ACHN (cell line): Measurements from ENCODE around the gene GLB1L3.

Experiments used
- DNase-seq: peaks from one replicate; pipeline ENCODE4 v3.0.0-alpha.2; 2015
- in situ Hi-C: cut with HindIII; loops from 2 replicates; pipeline ENCODE4 v1.10.0; 2017; ENCODE audit warnings: low sequenced_read_pairs, low pct_ligation_motif_present, low pct_unique_long_range_greater_than_20kb

Gene GLB1L3

DNA sequence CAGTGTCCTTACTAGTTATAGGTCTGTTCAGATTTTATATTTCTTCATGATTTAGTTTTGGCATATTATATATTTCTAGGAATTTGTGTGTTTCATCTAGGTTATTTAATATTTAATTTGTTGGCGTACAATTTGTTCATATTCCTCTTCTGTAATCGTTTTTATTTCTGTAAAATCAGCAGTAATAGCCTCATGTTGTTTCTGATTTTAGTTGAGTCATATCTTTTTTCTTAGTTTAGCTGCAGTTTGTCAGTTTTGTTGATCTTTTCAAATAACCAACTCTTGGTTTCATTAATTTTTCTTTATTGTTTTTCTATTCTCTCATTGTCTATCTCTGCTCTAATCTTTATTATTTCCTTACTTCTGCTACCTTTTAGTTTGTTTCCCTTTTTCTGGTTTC, 75.9 kb downstream of the GLB1L3 start:
- DNase-seq, result no peak
- in situ Hi-C loops, result no loop called here

DNA sequence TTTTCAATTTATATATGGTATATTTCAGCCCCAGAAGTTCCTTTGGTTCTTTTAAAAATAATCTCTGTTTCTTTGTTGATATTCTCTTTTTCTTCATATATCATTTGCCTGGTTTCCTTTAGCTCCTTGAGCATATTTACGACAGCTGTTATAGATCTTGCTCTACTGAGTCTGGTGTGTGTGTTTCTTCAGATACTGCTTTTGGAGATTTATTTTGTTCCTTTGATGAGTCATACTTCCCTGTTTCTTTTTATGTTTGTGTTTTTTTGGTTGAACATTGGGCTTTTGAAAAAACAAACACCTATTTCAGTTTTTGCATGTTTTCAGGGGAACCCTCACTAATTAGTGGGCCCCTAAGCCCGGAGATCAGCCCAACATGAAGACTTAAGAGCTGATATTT, 79.0 kb downstream of the GLB1L3 start:
- in situ Hi-C loops, result no loop called here
- no peak for DNase-seq

DNA sequence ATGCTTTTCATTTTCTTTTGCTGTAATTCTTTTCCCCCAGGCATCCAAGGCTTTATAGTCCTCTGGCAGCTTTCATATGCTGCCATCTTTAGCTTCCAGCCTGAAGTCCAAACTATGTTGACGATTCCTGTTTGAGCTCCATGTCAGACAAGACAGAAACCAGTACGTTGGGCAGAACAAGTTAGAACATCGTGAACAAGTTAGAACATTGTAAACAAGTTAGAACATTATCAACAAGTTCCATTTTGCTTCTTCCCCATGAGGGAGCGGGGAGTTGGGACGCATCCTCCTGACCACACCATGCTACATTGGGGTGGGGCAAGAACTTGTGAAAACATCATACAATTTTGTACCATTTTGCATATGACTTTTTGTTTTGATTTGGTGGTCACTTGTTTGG, 79.5 kb downstream of the GLB1L3 start:
- in situ Hi-C loops, result no loop called here

DNA sequence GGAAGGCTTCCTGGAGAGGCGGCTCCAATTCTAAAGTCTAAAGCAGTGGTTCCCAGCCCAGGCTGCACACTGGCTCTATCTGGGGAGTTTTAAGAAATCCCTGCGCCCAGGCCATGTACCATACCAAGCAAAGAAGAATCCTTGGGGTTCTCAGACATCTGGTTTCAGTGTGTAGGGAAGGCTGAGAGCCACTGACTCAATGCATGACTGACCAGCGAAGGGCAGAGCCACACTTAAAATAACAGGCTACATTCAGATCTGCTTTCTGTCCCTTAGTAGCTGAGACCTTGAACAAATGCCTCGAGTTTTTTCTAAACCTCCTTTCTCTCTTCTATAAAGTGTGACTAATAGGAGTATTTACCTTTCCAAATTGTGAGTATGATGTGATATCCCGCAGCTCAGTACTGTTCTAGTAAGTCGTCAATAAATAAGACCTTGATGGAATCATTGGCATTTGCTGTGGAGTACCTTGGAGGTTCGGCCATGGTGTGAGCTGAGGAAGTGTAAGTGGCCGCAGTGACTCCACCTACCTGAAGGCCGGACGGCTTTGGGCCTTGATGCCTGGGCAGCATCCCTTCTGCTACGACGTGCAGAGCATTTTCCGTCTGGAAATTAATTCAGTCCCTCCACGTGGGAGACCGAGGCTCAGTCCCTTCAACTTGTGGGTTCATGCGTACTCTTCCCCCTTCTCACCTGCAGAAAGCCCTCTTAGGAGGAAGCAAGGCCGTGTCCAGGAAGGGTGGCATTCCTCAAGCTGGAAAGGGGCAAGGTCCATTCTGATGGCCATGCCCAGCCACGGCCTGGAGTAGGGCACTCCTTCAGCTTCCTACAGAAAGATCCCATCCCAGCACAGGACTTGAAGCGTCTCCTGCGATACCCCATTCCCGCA, 80.7 kb downstream of the GLB1L3 start:
- in situ Hi-C loops, result no loop called here
- DNase-seq, result no peak

More for the DNA sequence above, 79.5 kb downstream of the GLB1L3 start:
- no peak for DNase-seq

DNA sequence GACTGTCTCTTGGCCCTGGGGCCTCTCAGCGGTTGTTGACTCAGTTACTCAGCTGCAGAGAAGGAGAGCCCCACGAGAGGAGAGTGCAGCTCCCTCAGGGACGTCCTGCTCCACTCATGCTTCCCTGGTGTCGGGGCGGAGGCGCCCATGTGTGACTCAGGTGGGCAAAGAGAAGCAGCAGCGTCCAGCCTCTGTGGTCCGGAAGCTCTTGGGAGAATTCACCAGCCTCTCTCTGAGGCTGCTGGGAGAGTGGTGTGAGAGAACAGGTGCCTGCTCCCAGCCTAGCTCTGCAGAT, 81.3 kb downstream of the GLB1L3 start:
- in situ Hi-C loops, result no loop called here
- DNase-seq, result no peak

DNA sequence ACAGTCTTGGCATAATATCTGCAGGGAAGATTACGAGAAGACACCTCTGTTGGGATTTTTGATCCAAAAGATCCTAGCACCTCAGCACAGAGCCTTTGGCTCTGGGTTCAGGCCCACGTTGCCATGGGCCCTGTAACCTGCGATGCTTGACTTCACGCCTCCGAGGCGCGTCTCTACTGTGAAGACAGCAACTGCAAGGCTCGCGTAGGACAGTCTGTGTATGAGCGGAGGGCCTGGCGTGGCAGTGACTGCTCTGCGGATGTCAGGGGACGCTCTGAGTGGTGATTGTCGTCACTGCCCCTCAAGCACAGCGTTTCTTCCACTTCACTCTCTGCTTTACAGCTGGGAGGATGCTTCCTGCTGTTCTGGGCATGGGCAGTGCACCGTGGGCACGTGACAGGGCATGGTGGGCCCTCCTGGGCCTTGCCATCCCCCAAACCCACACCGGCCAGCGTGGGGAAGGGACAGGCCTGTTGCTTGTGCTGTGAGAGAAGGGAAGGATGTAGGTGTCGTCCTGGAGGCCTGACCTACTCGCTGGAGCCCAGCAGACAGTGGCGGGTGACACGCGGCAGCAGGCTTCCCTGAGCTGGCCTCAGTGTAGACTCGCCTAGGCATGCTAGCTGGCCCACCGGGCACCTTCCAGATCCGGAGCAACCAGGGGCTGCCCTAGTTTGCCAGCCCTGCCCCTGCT, 82.1 kb downstream of the GLB1L3 start:
- DNase-seq, result no peak
- in situ Hi-C loops, result no loop called here

DNA sequence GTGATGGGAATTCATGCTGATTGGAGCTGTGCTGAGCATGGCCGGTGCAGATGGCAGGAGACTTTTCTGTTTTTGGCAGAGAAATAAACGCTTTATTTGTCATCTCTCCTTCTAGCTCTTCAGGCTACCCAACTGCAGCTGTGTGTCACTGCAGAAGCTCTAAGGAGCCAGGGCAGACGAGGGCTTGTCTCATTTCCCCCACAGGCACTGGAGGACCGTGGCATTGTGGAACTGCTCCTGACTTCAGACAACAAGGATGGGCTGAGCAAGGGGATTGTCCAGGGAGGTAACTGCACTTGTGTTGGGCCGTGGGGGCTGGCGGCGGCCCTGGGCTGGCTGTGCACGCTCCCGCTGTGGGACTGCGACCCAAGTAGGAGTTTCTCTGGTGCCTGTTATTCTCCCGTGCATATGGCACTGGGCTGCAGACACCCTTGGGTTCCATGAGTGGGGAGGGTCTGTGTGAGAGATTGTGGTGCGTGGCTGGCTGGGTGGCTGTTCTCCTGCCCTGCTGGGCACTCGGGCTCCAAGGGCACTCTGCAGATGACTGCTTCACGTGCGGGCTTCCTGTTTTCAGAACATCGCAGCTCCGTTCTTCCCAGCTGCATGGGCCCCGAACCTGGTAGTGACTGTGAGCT, 82.8 kb downstream of the GLB1L3 start:
- no peak for DNase-seq
- in situ Hi-C loops, result no loop called here

DNA sequence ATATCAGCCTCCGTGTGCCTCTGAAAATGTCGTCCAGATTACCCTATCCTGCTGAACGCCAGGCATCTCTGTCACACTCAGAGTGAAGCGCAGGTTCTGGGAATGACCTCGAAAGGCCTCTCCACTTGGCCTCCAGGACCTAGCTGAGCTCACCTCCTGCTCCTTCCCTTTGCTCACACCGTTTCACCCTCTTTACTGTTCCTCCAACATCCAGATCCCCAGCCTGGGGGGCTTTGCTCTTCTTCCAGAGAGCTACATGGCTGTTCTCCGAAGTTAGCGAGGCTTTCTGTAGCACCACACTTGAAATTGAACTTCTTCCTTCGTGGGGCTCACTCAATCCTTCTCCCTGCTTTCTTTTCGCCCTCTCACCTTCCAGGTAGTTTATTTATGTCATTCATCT, 83.5 kb downstream of the GLB1L3 start:
- DNase-seq, result no peak
- in situ Hi-C loops, result no loop called here

DNA sequence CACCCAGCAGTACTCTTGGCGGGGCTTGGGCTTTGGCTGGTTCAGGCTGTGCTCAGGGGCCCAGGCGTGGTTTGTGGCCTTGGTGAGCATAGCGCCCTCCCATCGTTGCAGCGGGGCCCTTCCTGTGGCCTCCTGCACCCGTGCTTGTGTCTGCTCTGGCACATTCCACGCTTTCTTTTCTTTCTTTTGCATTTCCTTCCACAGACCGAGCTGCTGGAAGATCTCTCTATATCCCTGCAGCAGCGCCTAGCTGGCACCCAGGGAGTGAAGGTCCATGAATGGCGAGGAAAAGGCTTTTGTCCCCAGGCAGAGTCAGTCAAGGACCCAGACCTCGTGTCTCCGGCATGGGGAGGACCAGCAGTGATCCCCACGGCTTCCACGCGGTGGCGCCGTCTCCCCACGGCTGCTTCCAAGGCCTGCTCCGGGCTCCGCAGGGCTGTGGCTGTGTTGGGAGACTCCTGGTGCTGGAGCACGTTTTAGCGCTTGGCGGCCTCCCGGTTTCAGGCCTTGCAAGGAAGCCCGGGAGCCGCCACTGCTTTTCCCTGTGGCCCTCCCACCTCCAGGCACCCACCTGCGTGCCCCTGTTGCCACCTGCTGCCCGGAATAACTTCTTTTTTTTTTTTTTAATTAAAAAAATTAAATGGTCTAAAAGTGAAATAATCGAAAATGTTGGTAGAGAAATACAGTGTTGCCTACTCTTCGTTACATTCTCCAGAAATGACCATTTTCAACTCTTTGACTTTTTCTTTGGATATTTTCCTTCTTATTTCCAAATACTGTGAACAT, 84.1 kb downstream of the GLB1L3 start:
- in situ Hi-C loops, result no loop called here
- peak; percentile 53 for DNase-seq

DNA sequence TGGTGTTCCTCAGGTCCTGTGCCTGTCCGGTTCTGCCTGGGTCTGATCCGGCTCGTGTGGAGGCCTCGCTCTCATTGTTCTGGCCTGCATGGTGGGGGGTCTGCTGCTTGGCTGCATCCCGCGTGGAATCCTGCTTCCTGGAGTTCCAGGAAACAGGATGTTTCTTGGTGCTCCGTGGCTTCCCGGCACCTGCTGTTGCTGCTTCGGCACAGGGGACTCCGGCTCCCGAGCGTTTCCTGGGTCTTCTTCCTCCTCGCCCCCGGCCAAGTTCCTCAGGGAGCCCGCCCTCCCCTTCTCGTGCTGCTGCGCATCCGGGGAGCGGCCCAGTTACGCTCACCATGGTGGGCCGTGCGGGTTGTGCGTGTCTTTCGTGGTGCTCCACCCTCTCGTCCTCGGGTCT, 85.5 kb downstream of the GLB1L3 start:
- DNase-seq, result no peak
- in situ Hi-C loops, result no loop called here

DNA sequence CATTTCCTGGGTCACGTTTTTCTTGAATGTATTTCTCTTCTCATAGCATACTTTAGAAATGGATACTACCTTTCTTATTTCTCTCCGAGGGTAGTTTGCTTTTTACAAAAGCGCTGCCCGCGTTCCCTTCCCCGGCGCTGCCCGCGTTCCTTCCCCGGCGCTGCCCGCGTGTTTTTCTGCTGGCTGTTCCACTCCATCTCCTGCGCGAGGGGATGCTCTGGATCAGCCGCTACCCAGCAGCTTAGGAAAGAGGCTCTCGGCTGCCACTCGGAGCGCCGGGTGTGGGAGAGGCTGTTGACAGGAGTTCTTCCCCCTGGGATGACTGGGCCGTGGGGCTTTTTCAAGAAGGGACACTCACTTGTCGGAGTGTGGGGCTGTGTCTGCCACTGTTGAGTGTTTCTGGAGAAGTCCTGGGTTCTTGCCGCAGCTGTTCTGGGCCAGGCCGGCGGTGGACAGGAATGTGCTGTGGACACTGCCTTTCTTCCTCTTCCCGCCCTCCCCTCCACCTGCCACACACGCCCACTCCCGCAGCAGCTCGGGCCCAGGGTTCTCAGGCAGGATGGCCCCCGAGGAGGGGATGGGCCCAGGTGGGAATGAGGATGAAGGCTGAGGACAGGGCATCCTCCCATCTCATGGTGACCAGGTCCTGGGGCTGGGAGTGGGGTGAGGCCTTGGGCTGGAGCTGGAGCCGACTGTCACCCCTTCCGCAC, 86.2 kb downstream of the GLB1L3 start:
- DNase-seq, result no peak
- in situ Hi-C loops, result no loop called here

DNA sequence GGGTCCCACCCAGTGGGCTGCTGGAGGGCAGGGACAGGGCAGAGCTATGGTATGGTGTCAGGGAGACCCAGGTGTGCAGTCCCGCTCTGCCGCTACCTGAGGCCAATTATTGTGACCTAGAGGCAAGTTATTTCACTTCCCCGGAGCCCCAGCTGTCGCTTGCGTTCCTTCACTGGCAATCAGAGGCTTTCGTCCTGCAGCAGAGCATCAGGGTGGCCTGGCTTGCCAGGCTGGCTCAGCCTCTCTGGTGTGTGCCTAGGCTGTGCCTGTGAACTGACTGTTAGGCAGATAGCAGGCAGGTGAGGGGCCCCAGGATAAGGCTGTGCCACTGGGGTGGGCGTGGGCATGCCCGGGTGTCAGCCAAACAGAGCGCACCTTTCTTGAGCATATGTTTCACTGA, 87.0 kb downstream of the GLB1L3 start:
- DNase-seq, result no peak
- in situ Hi-C loops, result no loop called here

DNA sequence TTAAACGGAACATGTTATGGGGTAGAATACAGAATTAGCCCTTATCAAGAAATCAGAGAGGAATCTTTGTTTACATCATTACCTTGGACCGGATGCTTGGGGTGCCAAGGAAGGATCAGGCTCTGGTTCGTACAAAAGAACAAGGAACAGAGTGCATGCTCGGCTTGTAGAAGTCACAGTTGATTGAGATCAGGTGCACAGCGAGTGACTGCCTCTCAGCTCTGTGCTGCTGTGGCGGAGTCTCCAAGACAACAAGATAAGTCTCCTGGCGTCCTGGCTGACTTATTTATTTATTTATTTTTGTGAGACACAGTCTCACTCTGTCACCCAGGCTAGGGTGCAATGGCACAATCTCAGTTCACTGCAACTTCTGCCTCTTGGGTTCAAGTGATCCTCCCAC, 87.4 kb downstream of the GLB1L3 start:
- in situ Hi-C loops, result no loop called here
- no peak for DNase-seq

DNA sequence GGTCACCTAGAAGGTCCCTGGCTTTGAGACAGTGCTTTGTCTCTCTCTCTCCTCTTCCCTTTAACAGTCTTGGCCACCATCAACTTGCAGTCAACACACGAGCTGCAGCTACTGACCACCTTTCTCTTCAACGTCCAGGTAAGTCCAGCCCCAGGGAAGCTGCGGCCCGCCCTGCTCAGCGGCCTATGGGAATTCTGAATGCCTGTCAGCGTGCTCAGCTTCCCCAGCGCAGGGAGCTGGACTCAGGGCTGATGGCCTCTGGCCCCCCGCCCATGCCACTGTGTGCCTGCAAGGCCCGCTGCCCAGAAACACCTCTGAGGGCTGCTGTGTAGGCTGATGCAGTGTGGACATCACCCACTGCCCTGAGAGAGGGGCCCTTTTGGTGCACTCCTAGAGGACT, 88.1 kb downstream of the GLB1L3 start:
- in situ Hi-C loops, result no loop called here
- DNase-seq, result no peak

DNA sequence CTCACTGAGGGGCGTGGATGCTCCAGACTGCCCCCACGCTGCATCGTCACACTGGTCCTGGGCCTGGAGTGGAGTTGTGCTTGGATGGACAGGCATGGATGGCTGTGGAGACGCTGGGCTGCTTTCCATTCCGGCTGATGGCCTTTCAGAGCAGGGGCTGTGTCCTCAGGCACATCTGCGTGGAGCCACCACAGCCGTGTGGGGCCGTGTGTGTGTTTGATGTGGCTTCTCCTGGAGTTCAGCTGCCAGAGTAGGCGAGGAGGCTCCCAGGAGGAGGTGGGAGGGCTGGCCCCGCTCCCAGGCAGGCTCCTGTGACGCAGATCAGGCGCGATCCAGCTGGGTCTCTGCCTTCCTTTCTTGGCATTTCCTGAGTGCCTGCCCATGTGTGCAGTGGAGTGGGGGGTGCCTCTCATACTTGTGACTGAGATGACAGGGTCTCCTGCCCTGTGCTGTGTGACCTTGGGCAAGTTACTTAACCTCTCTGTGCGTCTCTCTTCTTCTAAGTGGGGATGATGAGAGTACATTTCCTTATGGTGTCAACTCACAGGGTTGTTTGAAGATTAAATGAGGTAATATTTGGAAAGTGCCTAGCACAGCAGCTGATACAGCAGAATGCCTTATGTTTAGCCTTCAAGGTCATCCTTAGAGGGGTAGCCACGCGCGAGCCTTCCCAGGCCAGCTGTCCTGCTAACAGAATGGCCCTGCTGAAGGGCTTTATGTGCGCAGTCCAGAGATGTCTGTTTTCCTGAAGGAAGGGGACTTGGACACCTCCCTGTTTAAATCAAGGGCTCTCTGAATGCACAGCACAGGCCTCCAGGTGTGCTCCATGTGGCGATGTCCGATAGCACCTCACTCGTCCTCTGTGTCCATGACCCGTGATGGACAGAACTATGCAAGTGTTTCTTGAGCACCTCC, 89.1 kb downstream of the GLB1L3 start:
- no peak for DNase-seq
- in situ Hi-C loops, result no loop called here

DNA sequence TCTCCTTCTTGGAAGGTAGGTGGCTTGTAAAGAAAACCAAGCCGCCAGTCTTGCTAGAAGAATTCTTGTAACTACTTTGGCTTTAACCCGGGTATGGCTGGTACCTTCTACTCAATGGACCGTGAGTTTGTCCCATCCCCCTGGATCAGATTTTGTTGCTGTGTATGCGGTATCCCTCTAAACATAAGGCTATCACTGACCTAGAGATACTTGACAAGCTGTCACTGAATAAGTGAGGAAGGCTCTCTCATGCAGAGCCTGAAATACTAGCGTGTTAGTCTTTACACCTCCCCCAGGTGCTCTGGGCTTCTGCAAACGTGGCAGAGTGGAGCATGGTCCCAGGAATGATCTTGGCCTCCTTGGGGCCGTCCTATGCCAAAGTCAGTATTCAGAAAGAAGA, 90.1 kb downstream of the GLB1L3 start:
- in situ Hi-C loops, result no loop called here
- no peak for DNase-seq

DNA sequence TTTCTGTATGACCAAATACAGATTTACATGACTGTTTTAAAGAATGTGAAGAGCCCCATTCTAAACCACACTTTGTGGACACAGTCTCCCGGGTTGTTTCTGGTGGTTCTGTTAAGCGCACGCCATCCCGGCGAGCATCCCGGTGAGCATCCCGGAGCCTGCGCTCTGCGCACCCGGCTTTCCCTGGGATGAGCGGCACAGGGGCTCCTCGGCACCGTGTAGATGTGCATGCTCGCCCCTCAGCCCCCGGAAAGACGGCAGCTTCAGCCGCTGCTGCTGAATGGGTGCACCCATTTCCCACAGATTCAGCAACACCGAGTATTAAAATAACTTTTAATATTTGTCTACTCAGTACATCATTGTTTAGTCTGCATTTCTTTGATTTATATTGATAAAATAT, 91.6 kb downstream of the GLB1L3 start:
- no peak for DNase-seq
- in situ Hi-C loops, result no loop called here
